ENCODE measurements around the gene TBC1D22A. TPM values are rescaled to one million over a fixed set of nuclear protein-coding genes. Genes with fewer than 3 reads are reported as not detected.

The TBC1D22A gene
- total RNA-seq, 1 experiment from 2014 or later, result 20.9 TPM

DNA sequence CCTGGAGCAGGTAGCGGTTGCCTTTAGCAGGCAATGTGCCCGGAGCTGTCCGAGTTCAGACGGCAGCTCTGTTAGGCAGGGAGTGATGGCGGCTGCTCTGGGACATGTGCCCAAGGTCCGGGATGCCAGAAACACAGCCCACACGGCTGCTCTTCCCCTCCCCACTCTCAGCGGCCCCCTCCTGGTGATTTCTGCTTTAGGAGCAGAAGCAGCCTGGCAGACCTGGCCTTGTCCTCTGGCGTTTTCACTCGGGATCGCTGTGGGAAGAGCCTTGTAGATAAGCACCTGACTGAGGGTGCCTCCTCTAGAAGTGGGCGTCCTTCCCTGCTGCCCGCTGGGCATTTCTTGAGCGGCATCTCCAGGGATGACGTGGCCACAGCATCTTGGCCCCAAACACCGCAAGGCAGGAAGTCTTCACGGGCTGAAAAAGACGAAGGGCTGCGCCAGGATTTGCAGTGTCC is 392.2 kb downstream of the TBC1D22A start:
- POLR2A ChIA-PET, result no interaction called here
- no peaks in the 10 kb centered on the region for H3K27me3 ChIP-seq (ENCODE audit: insufficient read depth, low read length)
- no peaks in the 10 kb centered on the region for H3K9me3 ChIP-seq (ENCODE audit: control insufficient read depth in 1 of 2, insufficient read depth in 1 of 2, low read depth in 1 of 2, low read length in 2 of 2)
- RAD21 ChIA-PET (ENCODE audit: low non-redundant PET in 1 of 2, low total read pairs in 2 of 2, uncharacterized antibody in 2 of 2, unreplicated experiment in 2 of 2), result no interaction called here
- H3K4me3 ChIP-seq (replicated peaks in 1 of 2; ENCODE audit: low read depth in 1 of 2, low read length in 2 of 2), result no peak overlapping the region
- H3K79me2 ChIP-seq (ENCODE audit: insufficient read depth, low read length), result no peaks in the 10 kb centered on the region
- no peaks in the 10 kb centered on the region for H3K9me2 ChIP-seq (ENCODE audit: insufficient read depth)
- H3K4me2 ChIP-seq (ENCODE audit: low read length), result no peak overlapping the region
- TF ChIP-seq JUND (IDR thresholded peaks at IDR 0.05) (no peak), EZH2phosphoT487 (IDR thresholded peaks at IDR 0.05; ENCODE audit: borderline replicate concordance) (no peak), CBX3 (IDR thresholded peaks at IDR 0.05; ENCODE audit: low read depth) (no peak), ELF1 (IDR thresholded peaks at IDR 0.05; ENCODE audit: borderline replicate concordance, low read depth) (no peak), TCF7L2 (IDR thresholded peaks at IDR 0.05; ENCODE audit: borderline replicate concordance, extremely low read depth, insufficient read depth, insufficient read length) (no peak)
- TF ChIP-seq, protein P1, sequence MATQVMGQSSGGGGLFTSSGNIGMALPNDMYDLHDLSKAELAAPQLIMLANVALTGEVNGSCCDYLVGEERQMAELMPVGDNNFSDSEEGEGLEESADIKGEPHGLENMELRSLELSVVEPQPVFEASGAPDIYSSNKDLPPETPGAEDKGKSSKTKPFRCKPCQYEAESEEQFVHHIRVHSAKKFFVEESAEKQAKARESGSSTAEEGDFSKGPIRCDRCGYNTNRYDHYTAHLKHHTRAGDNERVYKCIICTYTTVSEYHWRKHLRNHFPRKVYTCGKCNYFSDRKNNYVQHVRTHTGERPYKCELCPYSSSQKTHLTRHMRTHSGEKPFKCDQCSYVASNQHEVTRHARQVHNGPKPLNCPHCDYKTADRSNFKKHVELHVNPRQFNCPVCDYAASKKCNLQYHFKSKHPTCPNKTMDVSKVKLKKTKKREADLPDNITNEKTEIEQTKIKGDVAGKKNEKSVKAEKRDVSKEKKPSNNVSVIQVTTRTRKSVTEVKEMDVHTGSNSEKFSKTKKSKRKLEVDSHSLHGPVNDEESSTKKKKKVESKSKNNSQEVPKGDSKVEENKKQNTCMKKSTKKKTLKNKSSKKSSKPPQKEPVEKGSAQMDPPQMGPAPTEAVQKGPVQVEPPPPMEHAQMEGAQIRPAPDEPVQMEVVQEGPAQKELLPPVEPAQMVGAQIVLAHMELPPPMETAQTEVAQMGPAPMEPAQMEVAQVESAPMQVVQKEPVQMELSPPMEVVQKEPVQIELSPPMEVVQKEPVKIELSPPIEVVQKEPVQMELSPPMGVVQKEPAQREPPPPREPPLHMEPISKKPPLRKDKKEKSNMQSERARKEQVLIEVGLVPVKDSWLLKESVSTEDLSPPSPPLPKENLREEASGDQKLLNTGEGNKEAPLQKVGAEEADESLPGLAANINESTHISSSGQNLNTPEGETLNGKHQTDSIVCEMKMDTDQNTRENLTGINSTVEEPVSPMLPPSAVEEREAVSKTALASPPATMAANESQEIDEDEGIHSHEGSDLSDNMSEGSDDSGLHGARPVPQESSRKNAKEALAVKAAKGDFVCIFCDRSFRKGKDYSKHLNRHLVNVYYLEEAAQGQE (IDR thresholded peaks at IDR 0.05; ENCODE audit: low read depth), result no peak
- TF ChIP-seq, protein P2, sequence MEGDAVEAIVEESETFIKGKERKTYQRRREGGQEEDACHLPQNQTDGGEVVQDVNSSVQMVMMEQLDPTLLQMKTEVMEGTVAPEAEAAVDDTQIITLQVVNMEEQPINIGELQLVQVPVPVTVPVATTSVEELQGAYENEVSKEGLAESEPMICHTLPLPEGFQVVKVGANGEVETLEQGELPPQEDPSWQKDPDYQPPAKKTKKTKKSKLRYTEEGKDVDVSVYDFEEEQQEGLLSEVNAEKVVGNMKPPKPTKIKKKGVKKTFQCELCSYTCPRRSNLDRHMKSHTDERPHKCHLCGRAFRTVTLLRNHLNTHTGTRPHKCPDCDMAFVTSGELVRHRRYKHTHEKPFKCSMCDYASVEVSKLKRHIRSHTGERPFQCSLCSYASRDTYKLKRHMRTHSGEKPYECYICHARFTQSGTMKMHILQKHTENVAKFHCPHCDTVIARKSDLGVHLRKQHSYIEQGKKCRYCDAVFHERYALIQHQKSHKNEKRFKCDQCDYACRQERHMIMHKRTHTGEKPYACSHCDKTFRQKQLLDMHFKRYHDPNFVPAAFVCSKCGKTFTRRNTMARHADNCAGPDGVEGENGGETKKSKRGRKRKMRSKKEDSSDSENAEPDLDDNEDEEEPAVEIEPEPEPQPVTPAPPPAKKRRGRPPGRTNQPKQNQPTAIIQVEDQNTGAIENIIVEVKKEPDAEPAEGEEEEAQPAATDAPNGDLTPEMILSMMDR (IDR thresholded peaks at IDR 0.05 in 2 of 3, conservative IDR thresholded peaks at IDR 0.05 in 1 of 3; ENCODE audit: borderline replicate concordance in 1 of 3, insufficient read depth in 1 of 3, low read depth in 2 of 3, low read length in 2 of 3), result no peak
- TF ChIP-seq, protein P3, sequence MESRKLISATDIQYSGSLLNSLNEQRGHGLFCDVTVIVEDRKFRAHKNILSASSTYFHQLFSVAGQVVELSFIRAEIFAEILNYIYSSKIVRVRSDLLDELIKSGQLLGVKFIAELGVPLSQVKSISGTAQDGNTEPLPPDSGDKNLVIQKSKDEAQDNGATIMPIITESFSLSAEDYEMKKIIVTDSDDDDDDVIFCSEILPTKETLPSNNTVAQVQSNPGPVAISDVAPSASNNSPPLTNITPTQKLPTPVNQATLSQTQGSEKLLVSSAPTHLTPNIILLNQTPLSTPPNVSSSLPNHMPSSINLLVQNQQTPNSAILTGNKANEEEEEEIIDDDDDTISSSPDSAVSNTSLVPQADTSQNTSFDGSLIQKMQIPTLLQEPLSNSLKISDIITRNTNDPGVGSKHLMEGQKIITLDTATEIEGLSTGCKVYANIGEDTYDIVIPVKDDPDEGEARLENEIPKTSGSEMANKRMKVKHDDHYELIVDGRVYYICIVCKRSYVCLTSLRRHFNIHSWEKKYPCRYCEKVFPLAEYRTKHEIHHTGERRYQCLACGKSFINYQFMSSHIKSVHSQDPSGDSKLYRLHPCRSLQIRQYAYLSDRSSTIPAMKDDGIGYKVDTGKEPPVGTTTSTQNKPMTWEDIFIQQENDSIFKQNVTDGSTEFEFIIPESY (IDR thresholded peaks at IDR 0.05; ENCODE audit: extremely low read depth, insufficient replicate concordance, low read length), result no peak
- TF ChIP-seq, protein P4, sequence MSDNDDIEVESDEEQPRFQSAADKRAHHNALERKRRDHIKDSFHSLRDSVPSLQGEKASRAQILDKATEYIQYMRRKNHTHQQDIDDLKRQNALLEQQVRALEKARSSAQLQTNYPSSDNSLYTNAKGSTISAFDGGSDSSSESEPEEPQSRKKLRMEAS (IDR thresholded peaks at IDR 0.05), result no peak
- intact Hi-C loops (cut with micrococcal nuclease), result no loop called here
- peaks cover 0 to 10% of the 10 kb centered on the region in 2 experiments; a peak in 2 of 4 replicates for H3K4me1 ChIP-seq (ENCODE audit: control insufficient read depth in 1 of 2, insufficient read depth in 2 of 2, low read length in 2 of 2)
- no TSS peak for BruUV-seq (replicated peaks)
- no peaks in the 10 kb centered on the region for H3K36me3 ChIP-seq (ENCODE audit: control insufficient read depth in 1 of 2, insufficient read depth in 2 of 2, low read length in 2 of 2)
- H3K27ac ChIP-seq (ENCODE audit: low read depth, low read length), result no peak overlapping the region
- H3K9ac ChIP-seq (ENCODE audit: low read length), result no peak overlapping the region
- no peak for DNase-seq (ENCODE audit: low read depth, low spot score)
- H2AFZ ChIP-seq (ENCODE audit: low read depth, low read length, poor library complexity, severe bottlenecking), result no peak overlapping the region
- no peak for ATAC-seq
- no peaks in the 10 kb centered on the region for H4K20me1 ChIP-seq (ENCODE audit: insufficient read depth)
- CTCF ChIA-PET, result no interaction called here
